ENCODE data around the gene VPS4A.

The VPS4A gene

GRCh38 chr16:69328854-69329316 is 17.7 kb downstream of the VPS4A start:
- no peak for ATAC-seq
- Mint-ChIP-seq H3K9me3 (no peaks in the 10 kb centered on the region), H3K4me3 (peak overlapping the region; percentile 87), H3K27me3 (no peaks in the 10 kb centered on the region), H3K27ac (peak overlapping the region; percentile 69), H3K36me3 (ENCODE audit: low read depth) (peaks cover 41% of the 10 kb centered on the region), H3K4me1 (peaks cover 51% of the 10 kb centered on the region)
- no peak for DNase-seq

DNA sequence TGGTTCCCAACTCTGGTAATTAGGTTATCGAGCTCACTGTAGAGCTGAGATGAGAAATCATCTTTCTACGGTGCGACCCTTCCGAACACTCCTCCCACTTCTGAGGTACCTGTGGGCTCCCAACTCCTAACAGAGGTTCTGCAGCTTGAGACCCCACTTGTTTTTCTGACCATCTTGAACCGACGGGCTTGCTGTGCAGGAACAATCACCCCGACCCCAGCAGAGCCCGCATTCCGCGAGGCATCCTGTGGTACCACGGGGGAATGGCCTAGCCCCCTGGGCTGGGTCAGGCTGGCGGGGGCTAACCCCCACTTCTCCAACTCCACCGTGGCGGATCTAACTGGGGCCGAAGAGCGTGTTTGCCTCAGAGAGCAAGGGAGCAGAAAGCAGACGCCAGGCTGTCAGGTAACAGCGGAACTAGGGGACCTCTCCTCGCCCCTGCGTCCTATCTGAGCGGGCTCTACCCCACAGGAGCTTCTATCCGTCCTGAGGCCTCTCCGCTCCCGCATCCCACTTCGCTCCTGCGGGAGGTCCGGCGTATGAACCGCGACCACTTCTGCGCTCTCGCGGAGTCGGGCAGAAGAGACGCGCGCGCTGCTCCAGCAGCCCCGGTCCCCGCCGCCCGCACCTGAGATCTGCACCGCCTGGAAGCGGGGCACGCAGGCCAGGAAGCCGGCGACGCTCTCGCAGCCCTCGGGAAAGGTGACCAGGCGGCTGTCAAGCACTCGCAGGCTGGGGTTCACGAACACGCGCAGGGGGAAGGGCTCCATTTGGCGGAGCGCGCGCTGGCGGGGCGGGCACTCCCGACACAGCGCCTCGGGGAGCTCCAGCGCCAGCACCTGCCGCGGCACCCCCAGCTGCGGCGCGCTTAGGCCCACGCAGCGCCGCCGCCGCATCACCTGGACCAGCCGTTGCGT is 18.5 kb downstream of the VPS4A start:
- Mint-ChIP-seq H3K4me3 (peak overlapping the region; percentile 87), H3K27ac (peak overlapping the region; percentile 69), H3K9me3 (no peaks in the 10 kb centered on the region), H3K36me3 (ENCODE audit: low read depth) (peaks cover 45% of the 10 kb centered on the region), H3K27me3 (no peaks in the 10 kb centered on the region), H3K4me1 (peaks cover 53% of the 10 kb centered on the region)
- DNase-seq (peak; percentile 47), ATAC-seq (peak; percentile 31)

GRCh38 chr16:69330286-69331109 is 19.3 kb downstream of the VPS4A start, which contains the start of gene PDF:
Gene PDF (minus strand): TSS chr16:69330588. CDS start chr16:69330570, 18 bp downstream.
- H3K27ac Mint-ChIP-seq = peak within 1 kb of the TSS; percentile 73
- no peaks in the 10 kb centered on the region for H3K9me3 Mint-ChIP-seq
- peaks cover 49% of the 10 kb centered on the region for H3K4me1 Mint-ChIP-seq
- DNase-seq (peak; percentile 89), ATAC-seq (peak; percentile 97)
- no peaks in the 10 kb centered on the region for H3K27me3 Mint-ChIP-seq
- peak within 1 kb of the TSS; percentile 87 for H3K4me3 Mint-ChIP-seq
- peaks cover 50% of the 10 kb centered on the region for H3K36me3 Mint-ChIP-seq (ENCODE audit: low read depth)

DNA sequence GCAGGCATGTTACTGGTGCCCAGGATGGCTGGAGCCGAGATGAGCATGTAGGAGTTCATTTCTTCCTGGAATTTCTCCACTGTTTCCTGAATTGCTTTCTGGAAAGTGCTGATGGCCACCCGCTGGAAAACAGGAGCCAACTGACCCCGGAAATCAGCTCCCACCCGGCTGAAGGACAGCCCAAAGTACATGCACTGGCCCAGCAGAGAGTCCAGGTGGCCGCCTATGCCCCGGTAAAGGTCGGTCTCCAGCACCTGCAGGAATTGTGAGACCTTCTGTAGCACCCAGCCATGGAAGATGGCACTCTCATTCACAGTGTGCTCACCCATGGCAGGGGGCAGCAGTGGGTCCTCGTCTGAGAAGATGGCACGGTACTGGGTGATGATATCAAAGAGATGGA is 23.5 kb downstream of the VPS4A start:
- Mint-ChIP-seq H3K4me3 (no peak overlapping the region), H3K4me1 (peaks cover 34% of the 10 kb centered on the region), H3K27me3 (no peaks in the 10 kb centered on the region), H3K36me3 (ENCODE audit: low read depth) (peaks cover 27% of the 10 kb centered on the region), H3K27ac (no peak overlapping the region), H3K9me3 (no peaks in the 10 kb centered on the region)
- ATAC-seq (no peak), DNase-seq (no peak)

- Mint-ChIP-seq H3K36me3 (ENCODE audit: low read depth) (peaks cover 49% of the 10 kb centered on the region), H3K4me1 (peaks cover 43% of the 10 kb centered on the region), H3K27me3 (no peaks in the 10 kb centered on the region), H3K27ac (peak overlapping the region; percentile 100), H3K4me3 (peak overlapping the region; percentile 99), H3K9me3 (no peaks in the 10 kb centered on the region)
- no peak for DNase-seq
- ATAC-seq = no peak
These were observed 27.6 kb downstream of the VPS4A start for GRCh38 chr16:69338557-69339288.

DNA sequence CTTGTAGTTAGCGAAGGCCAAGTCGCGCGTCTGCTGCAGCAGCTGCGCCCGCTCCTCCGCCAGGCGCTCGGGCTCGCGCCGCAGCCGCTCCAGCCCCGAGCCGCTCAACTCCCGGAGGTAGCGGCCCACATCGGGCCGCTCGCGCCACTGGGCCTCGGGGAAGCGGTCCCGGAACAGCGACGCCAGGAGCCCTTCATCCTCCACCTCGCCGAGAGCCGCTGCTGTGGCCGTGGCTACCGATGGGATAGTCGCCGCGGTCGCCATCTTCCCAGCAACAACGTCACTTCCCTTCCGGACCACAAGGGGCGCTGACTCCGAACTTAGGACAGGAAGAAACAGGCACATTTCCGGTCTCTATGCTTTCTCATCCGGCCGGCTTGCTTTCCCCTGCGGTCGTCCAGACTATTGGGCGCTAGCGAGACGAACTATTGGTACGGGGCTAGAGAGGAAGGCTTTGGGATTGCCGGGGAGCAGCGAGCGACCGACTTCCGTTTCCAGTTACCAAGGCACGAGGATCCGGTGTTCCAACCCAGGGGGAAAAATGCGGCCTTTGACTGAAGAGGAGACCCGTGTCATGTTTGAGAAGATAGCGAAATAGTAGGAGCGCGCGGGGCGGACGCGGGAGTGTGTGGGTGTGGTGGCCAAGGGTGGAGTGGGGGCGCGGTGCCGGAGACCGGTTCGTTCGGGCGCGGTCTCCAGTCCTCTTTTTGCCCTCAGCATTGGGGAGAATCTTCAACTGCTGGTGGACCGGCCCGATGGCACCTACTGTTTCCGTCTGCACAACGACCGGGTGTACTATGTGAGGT is 28.3 kb downstream of the VPS4A start, which contains the start of the genes COG8 and NIP7:
Gene COG8, minus strand, starts transcription at position 276 of the 806 bp plus-strand sequence. Its CDS starts 12 bp downstream, at position 264.
Gene NIP7, plus strand, starts transcription at position 484 of the 806 bp plus-strand sequence. Its CDS starts 58 bp downstream, at position 542.
- peak; percentile 97 for ATAC-seq
- H3K4me3 Mint-ChIP-seq = peak within 1 kb of the TSS; percentile 99
- DNase-seq = peak; percentile 93
- peaks cover 48% of the 10 kb centered on the region for H3K36me3 Mint-ChIP-seq (ENCODE audit: low read depth)
- peak within 1 kb of the TSS; percentile 100 for H3K27ac Mint-ChIP-seq
- no peaks in the 10 kb centered on the region for H3K27me3 Mint-ChIP-seq
- peaks cover 41% of the 10 kb centered on the region for H3K4me1 Mint-ChIP-seq
- no peaks in the 10 kb centered on the region for H3K9me3 Mint-ChIP-seq

DNA sequence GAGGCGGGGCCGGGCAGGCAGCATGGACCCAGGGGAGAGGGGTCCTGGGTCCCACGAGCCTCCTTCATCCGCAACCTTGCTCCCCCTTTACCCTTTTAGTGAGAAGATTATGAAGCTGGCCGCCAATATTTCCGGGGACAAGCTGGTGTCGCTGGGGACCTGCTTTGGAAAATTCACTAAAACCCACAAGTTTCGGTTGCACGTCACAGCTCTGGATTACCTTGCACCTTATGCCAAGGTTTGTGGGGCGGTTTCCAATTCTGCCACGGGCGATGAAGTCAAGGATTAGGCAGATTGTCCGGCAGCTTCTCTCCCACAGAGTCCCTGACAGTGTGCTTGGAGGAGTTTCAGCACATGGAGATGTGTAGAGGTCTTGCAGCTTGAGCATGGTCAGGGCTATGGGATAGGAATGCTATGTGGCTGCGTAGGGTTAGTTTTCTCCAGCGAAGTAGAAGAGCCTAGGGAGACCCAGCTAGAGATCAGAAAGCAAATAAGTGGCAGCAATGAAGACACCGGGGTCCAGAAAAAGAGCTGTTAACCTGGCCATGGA is 29.0 kb downstream of the VPS4A start:
- ATAC-seq (no peak), DNase-seq (peak; percentile 40)
- Mint-ChIP-seq H3K9me3 (no peaks in the 10 kb centered on the region), H3K4me1 (peaks cover 43% of the 10 kb centered on the region), H3K36me3 (ENCODE audit: low read depth) (peaks cover 47% of the 10 kb centered on the region), H3K27me3 (no peaks in the 10 kb centered on the region), H3K4me3 (peak overlapping the region; percentile 99), H3K27ac (peak overlapping the region; percentile 100)

- no peak overlapping the region for H3K27ac Mint-ChIP-seq
- peaks cover 35% of the 10 kb centered on the region for H3K4me1 Mint-ChIP-seq
- H3K36me3 Mint-ChIP-seq (ENCODE audit: low read depth) = peaks cover 52% of the 10 kb centered on the region
These were observed 33.0 kb downstream of the VPS4A start for GRCh38 chr16:69344171-69344570.

DNA sequence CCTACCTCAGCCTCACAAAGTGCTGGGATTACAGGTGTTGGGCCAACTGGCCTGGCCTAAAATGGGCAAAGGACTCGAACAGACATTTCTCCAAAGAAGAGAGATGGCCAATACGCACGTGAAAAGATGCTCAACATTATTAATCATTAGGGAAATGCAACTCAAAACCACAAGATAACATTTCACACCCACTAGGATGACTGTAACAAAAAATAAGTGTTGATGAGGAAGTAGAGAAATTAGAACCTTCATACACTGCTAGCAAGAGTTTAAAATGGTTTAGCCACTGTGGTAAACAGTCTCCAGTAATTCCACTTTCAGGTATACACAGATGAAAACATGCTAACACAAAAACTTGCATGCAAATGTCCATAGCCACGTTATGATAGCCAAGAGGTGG is 34.8 kb downstream of the VPS4A start:
- Mint-ChIP-seq H3K27ac (peak overlapping the region; percentile 10), H3K27me3 (no peaks in the 10 kb centered on the region), H3K4me3 (no peak overlapping the region), H3K36me3 (ENCODE audit: low read depth) (peaks cover 44% of the 10 kb centered on the region), H3K9me3 (no peaks in the 10 kb centered on the region), H3K4me1 (peaks cover 24% of the 10 kb centered on the region)
- DNase-seq (no peak), ATAC-seq (no peak)

More at GRCh38 chr16:69344171-69344570, 33.0 kb downstream of the VPS4A start:
- Mint-ChIP-seq H3K4me3 (no peak overlapping the region), H3K9me3 (no peaks in the 10 kb centered on the region), H3K27me3 (no peaks in the 10 kb centered on the region)
- ATAC-seq (no peak), DNase-seq (no peak)

DNA sequence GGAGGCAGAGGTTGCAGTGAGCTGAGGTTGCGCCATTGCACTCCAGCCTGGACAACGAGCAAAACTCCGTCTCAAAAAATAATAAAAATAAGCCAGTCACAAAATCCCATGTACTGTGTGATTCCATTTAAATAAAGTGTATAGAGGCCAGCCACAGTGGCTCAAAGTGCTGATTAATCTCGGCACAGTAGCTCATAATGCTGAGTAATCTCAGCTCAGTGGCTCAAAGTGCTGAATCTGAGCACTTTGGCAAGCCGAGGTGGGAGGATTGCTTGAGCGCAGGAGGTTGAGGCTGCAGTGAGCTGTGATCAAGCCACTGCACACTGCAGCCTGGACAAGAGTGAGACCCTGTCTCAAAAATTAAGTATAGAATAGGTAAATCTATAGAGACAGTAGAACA is 35.5 kb downstream of the VPS4A start:
- H3K27me3 Mint-ChIP-seq = no peaks in the 10 kb centered on the region
- H3K27ac Mint-ChIP-seq = no peak overlapping the region
- H3K4me1 Mint-ChIP-seq = peaks cover 17% of the 10 kb centered on the region
- H3K36me3 Mint-ChIP-seq (ENCODE audit: low read depth) = peaks cover 36% of the 10 kb centered on the region
- no peak overlapping the region for H3K4me3 Mint-ChIP-seq
- DNase-seq (no peak), ATAC-seq (no peak)
- H3K9me3 Mint-ChIP-seq = no peaks in the 10 kb centered on the region

- peaks cover 32% of the 10 kb centered on the region for H3K36me3 Mint-ChIP-seq (ENCODE audit: low read depth)
- ATAC-seq = no peak
- no peak for DNase-seq
- no peaks in the 10 kb centered on the region for H3K27me3 Mint-ChIP-seq
- H3K9me3 Mint-ChIP-seq = no peaks in the 10 kb centered on the region
- H3K4me3 Mint-ChIP-seq = no peak overlapping the region
- H3K27ac Mint-ChIP-seq = no peak overlapping the region
- H3K4me1 Mint-ChIP-seq = peaks cover 12% of the 10 kb centered on the region
These were observed 37.1 kb downstream of the VPS4A start for GRCh38 chr16:69348222-69348621.

DNA sequence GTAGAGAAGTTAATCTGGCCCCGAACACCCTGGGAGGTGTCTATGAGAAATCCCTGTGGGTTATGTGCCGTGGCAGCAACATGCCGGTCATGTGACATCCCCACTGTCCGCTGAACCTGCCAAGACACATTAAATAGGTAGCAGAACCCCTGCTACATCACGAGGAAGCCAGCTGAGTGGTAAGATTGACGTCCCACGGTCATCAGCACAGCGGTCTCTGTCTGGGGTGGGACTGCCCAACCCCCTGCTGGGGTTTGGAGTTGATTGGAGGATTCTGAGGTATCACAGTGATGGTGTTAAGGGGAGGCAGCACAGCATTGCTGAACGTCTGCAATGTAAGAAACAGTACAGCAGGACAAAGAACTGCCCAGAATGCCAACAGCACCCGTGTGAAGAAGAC is 38.4 kb downstream of the VPS4A start:
- no peaks in the 10 kb centered on the region for H3K27me3 Mint-ChIP-seq
- no peaks in the 10 kb centered on the region for H3K9me3 Mint-ChIP-seq
- H3K27ac Mint-ChIP-seq = no peak overlapping the region
- ATAC-seq = no peak
- peaks cover 26% of the 10 kb centered on the region for H3K36me3 Mint-ChIP-seq (ENCODE audit: low read depth)
- H3K4me1 Mint-ChIP-seq = peaks cover 12% of the 10 kb centered on the region
- no peak for DNase-seq
- no peak overlapping the region for H3K4me3 Mint-ChIP-seq

GRCh38 chr16:69350536-69351133 is 39.5 kb downstream of the VPS4A start:
- Mint-ChIP-seq H3K27me3 (no peaks in the 10 kb centered on the region), H3K36me3 (ENCODE audit: low read depth) (peaks cover 28% of the 10 kb centered on the region), H3K27ac (no peak overlapping the region), H3K4me1 (peaks cover 6% of the 10 kb centered on the region), H3K9me3 (no peaks in the 10 kb centered on the region), H3K4me3 (no peak overlapping the region)
- no peak for DNase-seq
- no peak for ATAC-seq

Data from activated naive CD8-positive, alpha-beta T cell treated with anti-CD3 and anti-CD28 coated beads, Interleukin-2, amount 50 U/mL, for 24 hours (primary cell).